CD4-positive, alpha-beta T cell treated with Interleukin-15 for 4 hours (primary cell): ENCODE results near the gene AGAP1.

ENCODE experiments used
- DNase-seq: peaks from one replicate; pipeline ENCODE4 v3.0.0-alpha.2; 2020; ENCODE audit warnings: low spot score

Gene AGAP1

GRCh38 chr2:235690809-235691450 lies 197.1 kb downstream of the AGAP1 start:
- DNase-seq: no peak

- no peak for DNase-seq
Observed at GRCh38 chr2:235692076-235692475, 198.2 kb downstream of the AGAP1 start.

GRCh38 chr2:235692671-235693171 lies 198.9 kb downstream of the AGAP1 start:
- no peak for DNase-seq

DNA sequence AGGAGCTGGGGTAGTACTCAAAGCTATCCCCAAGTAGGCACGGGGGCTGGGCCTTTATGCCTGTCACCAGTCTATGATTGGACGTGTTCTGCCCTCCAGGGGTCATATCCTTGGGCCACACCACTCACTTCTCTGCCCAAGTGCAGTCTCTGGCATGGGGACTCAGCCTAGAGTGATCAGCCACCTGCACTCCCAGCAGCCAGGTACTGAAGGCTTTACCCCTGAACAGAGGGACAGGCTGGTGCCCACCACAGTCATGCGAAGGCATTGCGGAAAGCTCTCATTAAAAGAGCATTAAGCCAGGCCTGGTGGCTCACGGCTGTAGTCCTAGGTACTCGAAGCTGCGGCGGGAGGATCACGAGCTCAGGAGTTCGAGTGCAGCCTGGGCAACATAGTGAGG lies 199.4 kb downstream of the AGAP1 start:
- DNase-seq: no peak

DNA sequence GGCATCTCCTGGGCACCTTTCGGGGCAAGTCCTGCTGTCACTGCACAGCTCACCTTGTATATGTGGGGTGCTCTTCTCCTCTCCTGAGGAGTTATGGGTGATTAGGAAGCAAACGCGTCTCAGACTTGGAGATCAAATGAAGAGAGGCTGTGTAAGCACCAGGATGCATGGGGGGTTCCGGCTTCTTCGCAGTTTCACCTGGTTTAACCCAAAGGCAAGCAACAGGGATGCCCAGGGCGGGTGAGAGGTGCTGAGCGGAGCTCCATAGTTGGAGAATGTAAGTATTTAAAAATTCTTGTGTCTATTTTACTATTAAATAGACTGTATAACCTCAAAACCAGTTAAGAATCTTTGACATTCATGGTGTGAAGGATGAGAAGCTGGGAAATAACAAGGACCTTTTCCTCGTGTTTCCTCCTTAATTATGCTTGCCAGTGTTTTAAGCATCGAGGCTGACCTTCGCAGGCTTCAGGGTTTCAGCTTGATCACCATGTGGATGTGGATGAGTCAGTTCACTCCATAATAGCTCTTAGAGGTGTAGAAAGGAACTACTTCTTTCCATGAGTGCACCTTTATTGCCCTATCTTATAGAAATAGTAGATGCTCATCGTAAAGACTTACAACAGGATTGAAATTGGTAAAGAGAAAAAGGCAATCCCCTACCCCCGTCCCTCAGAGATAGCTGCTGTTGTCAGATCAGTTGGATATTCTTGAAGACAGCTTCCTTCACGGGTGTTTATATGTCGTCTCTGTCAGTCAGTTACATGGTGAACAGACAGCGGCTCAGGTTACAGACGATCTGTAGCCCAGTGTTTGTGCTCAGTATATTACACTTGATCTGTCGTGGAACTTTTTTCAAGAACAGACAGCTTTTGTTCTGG lies 201.1 kb downstream of the AGAP1 start:
- DNase-seq: no peak

GRCh38 chr2:235695602-235695895 lies 201.7 kb downstream of the AGAP1 start:
- DNase-seq: no peak

- no peak for DNase-seq
Observed at GRCh38 chr2:235697041-235697440, 203.2 kb downstream of the AGAP1 start.

- DNase-seq: no peak
Observed at GRCh38 chr2:235698028-235698427, 204.2 kb downstream of the AGAP1 start.

- no peak for DNase-seq
Observed at GRCh38 chr2:235698491-235698890, 204.6 kb downstream of the AGAP1 start.

GRCh38 chr2:235699576-235699975 lies 205.7 kb downstream of the AGAP1 start:
- no peak for DNase-seq

DNA sequence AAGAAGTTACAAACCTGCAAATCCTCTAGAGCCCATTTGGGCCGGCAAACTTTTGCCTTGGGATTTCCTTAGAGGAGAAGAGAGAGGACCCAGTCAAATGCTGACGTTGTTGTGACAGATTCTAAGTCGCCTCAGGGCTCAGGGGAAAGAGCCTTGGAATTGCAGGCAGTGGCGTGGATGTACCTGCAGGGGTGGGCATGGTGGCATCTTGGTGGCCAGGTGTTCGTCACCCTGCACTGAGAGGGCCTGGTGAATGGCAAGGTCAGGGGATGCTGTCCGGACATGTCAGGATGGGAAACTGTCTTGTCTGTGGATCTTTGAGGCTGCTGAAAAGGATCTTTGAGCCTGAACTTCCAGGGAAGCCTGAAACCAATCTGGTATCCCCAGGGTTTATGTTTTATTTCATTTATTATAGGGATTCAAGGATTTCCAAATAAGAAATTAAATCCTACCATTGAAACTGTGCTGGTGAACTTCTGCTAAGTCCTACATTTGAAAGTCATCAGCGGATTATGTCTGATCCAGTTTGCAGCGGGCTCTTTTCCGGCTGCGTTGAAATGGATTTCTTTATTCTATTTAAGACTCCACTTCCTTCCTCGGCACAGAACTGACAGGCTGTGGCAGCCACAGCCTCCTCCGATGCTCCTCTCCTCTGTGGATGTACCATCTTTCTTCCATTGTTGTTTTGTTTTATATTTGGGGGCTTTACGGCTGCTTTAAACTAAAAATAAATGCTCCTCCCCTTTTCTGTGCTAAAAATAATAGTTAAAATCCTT lies 207.6 kb downstream of the AGAP1 start:
- no peak for DNase-seq

- no peak for DNase-seq
Observed at GRCh38 chr2:235702186-235702585, 208.3 kb downstream of the AGAP1 start.

DNA sequence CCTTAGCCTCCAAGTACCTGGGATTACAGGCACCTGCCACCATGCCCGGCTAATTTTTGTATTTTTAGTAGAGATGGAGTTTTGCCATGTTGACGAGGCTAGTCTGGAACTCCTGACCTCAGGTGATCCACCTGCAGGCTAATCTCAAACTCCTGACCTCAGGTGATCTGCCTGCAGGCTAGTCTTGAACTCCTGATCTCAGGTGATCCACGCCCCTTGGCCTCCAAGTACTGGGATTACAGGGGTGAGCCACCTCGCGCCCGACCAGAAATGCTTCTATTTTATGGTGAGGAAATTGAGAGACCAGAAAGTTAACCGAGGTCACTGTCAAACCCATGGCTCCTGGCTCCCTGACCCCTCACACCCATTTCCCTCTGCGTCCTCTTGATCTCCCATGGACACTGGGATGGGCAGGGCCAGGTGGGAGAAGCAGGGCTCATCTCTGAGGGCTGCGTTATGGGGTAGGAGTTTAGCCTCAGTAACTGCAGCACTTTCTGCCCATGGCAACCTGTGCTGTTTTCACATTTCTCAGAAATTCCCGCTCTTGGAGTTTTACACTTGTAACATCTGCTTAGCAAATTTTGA lies 210.0 kb downstream of the AGAP1 start:
- DNase-seq: no peak

DNA sequence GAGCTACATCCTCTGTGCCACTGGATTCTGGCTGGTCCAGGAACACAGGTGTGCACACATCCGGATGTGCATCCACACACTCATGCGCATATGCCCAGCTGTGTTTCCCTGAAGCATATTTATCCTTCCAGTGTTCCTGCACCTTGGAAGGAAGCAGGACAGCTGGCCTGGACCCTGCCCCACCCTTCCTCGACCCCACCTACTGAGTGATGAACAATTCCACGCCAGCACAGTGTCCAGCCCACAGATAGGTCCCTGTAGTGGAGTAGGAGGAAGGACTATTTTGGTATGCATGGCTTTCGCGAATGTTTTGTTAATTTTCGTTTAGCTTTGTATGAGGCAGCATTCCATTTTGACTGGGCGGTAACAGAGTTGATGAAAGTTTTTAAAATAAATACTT lies 211.5 kb downstream of the AGAP1 start:
- DNase-seq: no peak

GRCh38 chr2:235706506-235706905 lies 212.7 kb downstream of the AGAP1 start:
- DNase-seq: no peak

DNA sequence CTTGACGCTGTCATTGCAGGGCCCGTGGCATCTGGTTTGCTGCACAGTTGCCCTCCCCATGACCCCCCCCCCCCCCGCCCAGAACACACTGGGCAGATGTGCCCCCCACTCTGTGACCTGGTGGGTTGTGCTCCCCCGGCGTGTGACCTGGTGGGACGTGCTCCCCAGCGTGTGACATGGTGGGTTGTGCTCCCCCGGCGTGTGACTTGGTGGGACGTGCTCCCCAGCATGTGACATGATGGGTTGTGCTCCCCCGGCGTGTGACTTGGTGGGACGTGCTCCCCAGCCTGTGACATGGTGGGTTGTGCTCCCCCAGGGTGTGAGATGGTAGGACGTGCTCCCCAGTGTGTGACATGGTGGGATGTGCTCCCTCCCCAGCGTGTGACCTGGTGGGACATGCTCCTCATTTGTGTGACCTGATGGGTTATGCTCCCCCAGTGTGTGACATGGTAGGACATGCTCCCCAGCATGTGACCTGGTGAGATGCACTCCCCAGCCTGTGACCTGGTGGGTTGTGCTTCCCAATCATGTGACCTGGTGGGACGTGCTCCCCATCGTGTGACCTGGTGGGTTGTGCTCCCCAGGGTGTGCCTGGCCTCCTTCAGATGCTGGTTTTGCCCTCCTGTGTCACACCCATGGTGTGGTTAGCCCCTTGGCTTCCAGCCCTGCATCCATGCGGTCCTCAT lies 213.7 kb downstream of the AGAP1 start:
- no peak for DNase-seq

GRCh38 chr2:235709124-235709813 lies 215.4 kb downstream of the AGAP1 start:
- DNase-seq: no peak

- DNase-seq: no peak
Observed at GRCh38 chr2:235709969-235710879, 216.4 kb downstream of the AGAP1 start.

DNA sequence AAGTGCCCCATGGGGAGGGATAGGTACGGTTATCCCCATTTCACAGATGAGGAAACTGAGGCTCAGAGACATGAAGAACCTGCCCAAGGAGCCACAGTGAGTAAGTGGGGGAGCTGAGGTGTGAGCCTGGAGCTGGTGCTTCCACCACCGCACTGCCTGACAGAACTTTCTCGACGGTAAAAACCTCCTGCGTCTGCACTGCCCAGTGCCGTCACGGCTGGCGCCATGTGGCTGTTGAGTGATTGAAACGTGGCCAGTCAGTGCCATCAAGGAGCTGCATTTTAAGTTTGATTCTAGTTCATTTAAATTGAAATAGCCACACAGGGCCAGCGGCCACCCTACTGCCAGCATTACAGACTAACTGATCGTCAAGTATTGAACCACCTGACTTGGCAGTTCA lies 217.1 kb downstream of the AGAP1 start:
- DNase-seq: no peak

DNA sequence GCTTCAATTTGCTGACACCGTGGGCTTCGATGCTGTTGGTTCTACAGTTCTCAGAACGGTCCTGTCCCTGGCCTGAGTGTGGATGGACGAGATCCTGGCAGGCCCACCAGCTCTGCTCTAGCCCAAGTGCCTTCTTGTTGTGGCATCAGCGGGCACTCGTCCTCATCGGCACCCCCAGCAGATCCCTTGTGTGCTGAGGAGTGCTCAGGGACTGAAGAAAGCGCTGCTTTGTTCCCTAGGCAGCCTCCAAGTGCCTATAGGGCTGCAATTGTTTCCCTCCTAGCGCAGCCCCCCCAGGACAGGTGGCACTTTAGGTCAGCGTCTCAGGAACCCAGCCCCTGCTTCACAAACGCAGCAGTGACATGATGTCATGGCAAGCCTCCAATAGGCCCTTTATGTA lies 217.7 kb downstream of the AGAP1 start:
- DNase-seq: no peak
